ENCODE results near the gene NELFB. TPM values are rescaled to one million over a fixed set of nuclear protein-coding genes. Genes with fewer than 3 reads are reported as not detected.
A peak's percentile ranks its signal among the peaks of the same experiment; 100 is the strongest.

NELFB gene
- total and polyA plus RNA-seq, 9 of the 15 experiments (the other 6 are each of a cell fraction or from before 2014, with no cell fraction given): 0.24 to 84.0 (median 29.7) TPM

DNA sequence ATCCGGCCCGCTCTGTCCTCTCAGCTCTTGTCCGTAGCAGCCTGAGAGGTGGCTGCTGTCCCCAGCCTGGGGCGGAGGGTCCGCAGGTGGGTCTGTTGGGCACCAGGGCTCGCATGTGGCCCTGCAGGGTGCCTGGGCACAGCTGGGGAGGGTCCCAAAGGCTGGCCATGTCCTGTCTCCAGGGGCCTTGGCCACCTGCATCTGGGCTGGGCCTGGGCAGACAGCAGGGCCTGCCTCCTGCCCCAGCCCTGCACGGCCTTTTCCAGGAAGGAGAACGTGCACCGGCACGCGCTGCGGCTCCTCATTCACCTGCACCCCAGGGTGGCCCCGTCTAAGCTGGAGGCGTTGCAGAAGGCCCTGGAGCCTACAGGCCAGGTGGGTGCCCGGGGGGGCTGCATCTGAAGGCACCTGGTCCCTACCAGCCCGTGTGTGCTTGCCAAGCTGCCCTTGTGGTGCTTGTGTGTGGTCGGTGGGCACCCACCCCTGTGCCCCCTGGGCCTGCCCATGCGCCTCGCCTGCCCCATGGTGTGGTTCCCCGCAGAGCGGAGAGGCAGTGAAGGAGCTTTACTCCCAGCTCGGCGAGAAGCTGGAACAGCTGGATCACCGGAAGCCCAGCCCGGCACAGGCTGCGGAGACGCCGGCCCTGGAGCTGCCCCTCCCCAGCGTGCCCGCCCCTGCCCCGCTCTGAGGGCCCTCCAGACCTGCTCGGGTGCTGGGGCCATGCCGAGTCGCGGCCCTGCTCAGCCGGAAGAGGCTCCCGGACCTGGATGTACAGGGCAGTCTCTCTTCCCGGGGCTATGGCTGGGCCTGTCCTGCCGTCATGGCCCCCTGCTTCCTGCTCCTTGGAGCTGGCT lies 17.3 kb downstream of the NELFB start:
- H3K4me2 ChIP-seq (ENCODE audit: insufficient read depth, low read length): no peak overlapping the region
- in situ Hi-C loops (cut with MboI): no loop called here
- H3K9ac ChIP-seq (ENCODE audit: insufficient read depth in 1 of 2, low read depth in 2 of 2, low read length in 2 of 2): peak overlapping the region in 1 of 2 experiments; percentile 65; a peak in 2 of 4 replicates
- 85% methylated on average over 24 of the region's 39 CpGs for WGBS (ENCODE audit: insufficient coverage, low coverage, missing lambda C conversion rate)
- CTCF ChIA-PET (ENCODE audit: low intra/inter-chr PET ratio): no interaction called here
- no peak for DNase-seq (ENCODE audit: extremely low read depth in 1 of 4, low spot score in 3 of 4)
- H4K20me1 ChIP-seq (replicated peaks; ENCODE audit: control insufficient read depth, insufficient read depth, low read length): no peaks in the 10 kb centered on the region
- TF ChIP-seq ZNF41 (CRISPR knock-in tag; conservative IDR thresholded peaks at IDR 0.05): no peak
- no peak for TF ChIP-seq PPARD (CRISPR knock-in tag; IDR thresholded peaks at IDR 0.05)
- TF ChIP-seq POLR2G (IDR thresholded peaks at IDR 0.05; ENCODE audit: low read depth, low read length): peak; percentile 61
- TF ChIP-seq JUNB (CRISPR knock-in tag; conservative IDR thresholded peaks at IDR 0.05): no peak
- no peak for TF ChIP-seq ZNF324 (CRISPR knock-in tag; IDR thresholded peaks at IDR 0.05)
- TF ChIP-seq MEF2A (IDR thresholded peaks at IDR 0.05; ENCODE audit: control insufficient read depth, low read depth, low read length): no peak
- TF ChIP-seq RBFOX2 (IDR thresholded peaks at IDR 0.05; ENCODE audit: low read depth, low read length): 0 out of 2 replicates have a peak, but pooled peaks have one; percentile 42
- peak; percentile 31 for TF ChIP-seq RBM22 (IDR thresholded peaks at IDR 0.05; ENCODE audit: low read depth, low read length, poor library complexity, severe bottlenecking)
- TF ChIP-seq HDAC3 (IDR thresholded peaks at IDR 0.05; ENCODE audit: borderline replicate concordance, partially characterized antibody): no peak
- TF ChIP-seq PREB (CRISPR knock-in tag; IDR thresholded peaks at IDR 0.05): no peak
- TF ChIP-seq HDAC1 (IDR thresholded peaks at IDR 0.05): no peak
- no peak for TF ChIP-seq ZBED1 (IDR thresholded peaks at IDR 0.05)
- peaks cover 53% of the 10 kb centered on the region for H3K36me3 ChIP-seq (ENCODE audit: control insufficient read depth, insufficient read depth, low read length)
- peaks cover 10% of the 10 kb centered on the region; the same call in 2 of the 3 replicates for H3K79me2 ChIP-seq (ENCODE audit: control insufficient read depth, insufficient read depth, low read length)
- intact Hi-C loops (cut with micrococcal nuclease): no loop called here
- H3K9me3 ChIP-seq (replicated peaks; ENCODE audit: control insufficient read depth, insufficient read depth, low read depth, low read length): no peaks in the 10 kb centered on the region
- no peak overlapping the region for H3K4me3 ChIP-seq
- POLR2A ChIA-PET: interaction anchor here (0.6 to 1.3 kb wide), 6 partner anchors 9 to 386 kb away, joined by 3 to 6 read pairs (median 3); partner anchors contain the start of gene TRAF2
- no peak for FAIRE-seq
- ATAC-seq: no peak
- H2AFZ ChIP-seq (ENCODE audit: low read depth, low read length): no peak overlapping the region
- BruUV-seq (replicated peaks): no TSS peak
- no peaks in the 10 kb centered on the region for H3K27me3 ChIP-seq (ENCODE audit: control insufficient read depth in 2 of 2, insufficient read depth in 2 of 2, low read length in 2 of 2)
- H3K4me1 ChIP-seq (replicated peaks in 1 of 2; ENCODE audit: control insufficient read depth in 2 of 2, insufficient read depth in 2 of 2, low read length in 2 of 2): peaks cover 37 to 83% of the 10 kb centered on the region in 2 experiments
- H3K9me1 ChIP-seq (ENCODE audit: control insufficient read depth, insufficient read depth, low read length): no peaks in the 10 kb centered on the region
- no peak overlapping the region for H3K27ac ChIP-seq (ENCODE audit: extremely low read depth, low read depth, low read length)
